KOPT-K1 (cell line): ENCODE measurements around the gene FAM83F.
"Not testable (repeated sequence)": the region's sequence is repeated elsewhere in the genome, so short reads cannot be mapped to it uniquely, and the experiment has no call there.

ENCODE experiments used
- H3K27ac ChIP-seq: fragments of 200-600 bp; sonication (generic); 2 replicates; pipeline ENCODE4 v1.5.1; 2016; ENCODE audit warnings: antibody characterized with exemption, mild to moderate bottlenecking, low read depth, low read length; ENCODE audit not compliant: poor library complexity, severe bottlenecking
- H3K36me3 ChIP-seq: fragments of 200-600 bp; sonication (generic); 2 replicates; pipeline ENCODE4 v1.5.1; 2017; ENCODE audit warnings: antibody characterized with exemption, mild to moderate bottlenecking, low read length, moderate library complexity; ENCODE audit not compliant: insufficient read depth
- H3K9me3 ChIP-seq: fragments of 200-600 bp; sonication (generic); 2 replicates; pipeline ENCODE4 v1.5.1; 2017; ENCODE audit warnings: antibody characterized with exemption, low read length, mild to moderate bottlenecking; ENCODE audit not compliant: insufficient read depth, poor library complexity, severe bottlenecking

Gene FAM83F

DNA sequence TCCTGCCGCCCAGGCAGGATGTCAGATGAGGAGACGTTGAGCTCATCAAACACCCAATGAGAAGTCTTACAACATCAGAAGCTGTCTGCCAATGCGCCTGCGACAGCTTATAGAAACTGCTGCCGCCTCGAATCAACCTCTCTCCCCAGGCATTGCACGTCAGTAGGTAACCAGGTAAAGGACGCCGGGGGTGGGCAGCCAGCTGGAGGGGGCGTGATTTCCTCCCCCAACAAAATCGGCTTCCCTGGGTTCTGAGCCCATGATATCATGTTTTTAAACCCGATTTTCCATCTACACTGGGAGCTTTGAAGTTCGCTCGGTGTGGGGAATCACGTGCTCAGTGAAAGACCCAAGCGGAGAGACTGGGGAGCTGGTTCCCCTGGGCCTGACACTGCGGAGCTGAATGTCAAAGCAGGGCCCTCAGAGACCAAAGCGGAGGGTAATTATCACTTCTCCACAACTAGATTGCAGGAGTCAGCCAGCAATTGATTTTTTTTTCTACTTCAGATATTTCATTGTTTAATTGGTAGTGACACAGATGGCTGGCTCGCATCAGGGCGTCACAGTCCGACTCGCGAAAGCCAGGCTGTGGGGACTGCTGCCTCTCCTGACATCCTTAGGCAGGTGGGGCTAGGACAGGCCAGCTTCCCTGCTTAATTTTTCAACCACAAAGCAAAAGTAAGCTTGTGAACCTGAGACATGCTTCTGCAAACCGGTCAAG, 15.4 kb downstream of the FAM83F start:
- no peaks in the 10 kb centered on the region for H3K9me3 ChIP-seq
- H3K36me3 ChIP-seq: no peaks in the 10 kb centered on the region
- peak overlapping the region; percentile 63 for H3K27ac ChIP-seq

DNA sequence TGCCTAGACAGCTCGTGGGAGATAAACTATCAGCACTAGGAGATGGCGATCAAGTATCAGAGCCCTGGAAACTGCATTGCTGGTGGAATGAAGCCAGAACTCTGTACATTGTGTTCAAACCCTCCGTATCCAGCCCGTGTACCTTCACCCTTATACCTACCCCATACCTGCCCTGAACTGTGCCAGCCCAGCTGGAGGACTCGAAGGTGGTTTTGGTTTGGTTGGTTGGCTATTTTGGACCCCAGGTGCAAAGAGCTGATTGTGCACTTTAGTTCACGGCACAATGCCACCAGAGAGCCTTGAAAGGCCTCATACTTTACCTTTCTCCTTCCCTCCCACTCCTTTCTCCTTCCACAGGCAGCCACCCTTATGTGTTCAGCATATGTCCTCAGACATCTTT, 16.0 kb downstream of the FAM83F start:
- H3K36me3 ChIP-seq: no peaks in the 10 kb centered on the region
- H3K27ac ChIP-seq: peak overlapping the region; percentile 63
- no peaks in the 10 kb centered on the region for H3K9me3 ChIP-seq

DNA sequence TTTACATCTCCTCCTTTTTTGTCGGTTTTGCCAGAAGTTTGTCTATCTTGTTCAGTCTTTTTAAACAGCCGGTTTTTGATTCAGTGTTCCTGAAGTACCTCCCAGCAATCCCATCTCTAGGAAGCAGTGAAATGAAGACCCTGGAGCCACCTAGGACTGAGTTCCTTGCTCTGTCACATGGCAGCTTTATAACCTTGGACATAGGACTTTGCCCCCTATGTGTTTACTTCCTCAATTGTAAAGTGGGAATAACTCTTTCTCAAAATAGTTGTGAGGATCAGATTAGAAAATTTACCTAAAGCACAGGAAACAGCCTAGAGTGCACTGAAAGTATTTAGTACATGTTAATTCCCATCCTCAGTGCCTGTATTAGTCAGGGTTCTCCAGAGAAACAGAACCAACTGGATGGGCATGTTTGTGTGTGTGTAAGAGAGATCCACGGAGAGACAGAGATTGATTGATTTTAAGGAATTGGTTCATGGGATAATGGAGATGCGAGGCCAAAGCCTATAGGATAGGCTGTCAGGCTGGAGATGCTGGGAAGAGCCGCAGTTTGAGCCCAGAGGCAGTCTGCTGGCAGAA, 20.0 kb downstream of the FAM83F start:
- no peaks in the 10 kb centered on the region for H3K9me3 ChIP-seq
- H3K36me3 ChIP-seq: no peaks in the 10 kb centered on the region
- H3K27ac ChIP-seq: no peak overlapping the region

DNA sequence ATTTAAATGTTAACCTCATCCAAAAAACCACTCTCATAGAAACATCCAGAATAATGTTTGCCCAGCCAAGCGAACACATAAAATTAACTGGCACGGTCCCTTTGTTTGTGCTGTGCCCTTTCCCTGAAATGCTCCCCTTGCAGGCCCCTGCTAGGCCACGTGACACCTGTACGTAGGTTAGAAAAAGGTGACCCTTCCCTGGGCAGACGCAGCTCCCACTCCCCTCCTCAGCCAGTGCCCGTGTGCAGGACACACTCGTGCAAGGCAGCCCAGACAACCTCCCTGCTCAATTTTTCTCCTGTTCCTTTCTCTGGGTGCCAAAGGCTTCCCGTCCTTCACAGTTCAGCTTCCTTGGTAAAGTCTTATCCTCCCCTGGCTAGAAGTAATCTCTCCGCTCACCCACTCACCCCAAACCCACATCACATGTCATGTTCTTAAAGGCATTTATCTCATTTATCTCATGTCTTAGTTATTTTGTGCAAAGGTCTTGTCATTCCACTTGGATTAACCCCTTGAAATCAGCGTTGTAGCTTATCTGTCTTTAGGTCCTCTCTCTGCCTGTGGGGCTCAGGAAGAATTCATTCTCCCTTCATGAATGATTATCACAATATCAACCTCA, 20.7 kb downstream of the FAM83F start:
- Histone ChIP-seq H3K9me3 (no peaks in the 10 kb centered on the region), H3K36me3 (no peaks in the 10 kb centered on the region), H3K27ac (no peak overlapping the region)

DNA sequence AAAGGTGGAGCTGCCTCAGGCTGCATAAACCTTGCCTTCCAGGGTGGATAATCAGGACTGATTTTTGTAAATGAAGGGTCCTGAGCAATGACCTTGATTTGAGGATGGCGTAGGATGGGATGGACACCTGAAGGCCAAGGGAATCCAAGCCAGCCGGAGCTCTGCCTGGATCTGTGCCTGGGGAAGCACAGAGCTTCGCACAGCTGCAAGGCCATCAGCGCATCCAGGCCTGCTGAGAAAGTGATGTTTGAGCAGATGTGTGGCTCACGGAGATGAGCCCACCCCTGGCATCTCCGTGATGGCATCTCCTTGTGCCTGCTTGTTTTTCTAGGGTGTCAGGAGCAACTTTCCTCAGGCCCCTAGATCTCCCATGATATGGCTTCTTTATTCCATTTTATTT, 23.3 kb downstream of the FAM83F start:
- Histone ChIP-seq H3K36me3 (0 out of 2 replicates have a peak, but pooled peaks cover 5% of the 10 kb centered on the region), H3K9me3 (no peaks in the 10 kb centered on the region), H3K27ac (peak overlapping the region; percentile 61)

DNA sequence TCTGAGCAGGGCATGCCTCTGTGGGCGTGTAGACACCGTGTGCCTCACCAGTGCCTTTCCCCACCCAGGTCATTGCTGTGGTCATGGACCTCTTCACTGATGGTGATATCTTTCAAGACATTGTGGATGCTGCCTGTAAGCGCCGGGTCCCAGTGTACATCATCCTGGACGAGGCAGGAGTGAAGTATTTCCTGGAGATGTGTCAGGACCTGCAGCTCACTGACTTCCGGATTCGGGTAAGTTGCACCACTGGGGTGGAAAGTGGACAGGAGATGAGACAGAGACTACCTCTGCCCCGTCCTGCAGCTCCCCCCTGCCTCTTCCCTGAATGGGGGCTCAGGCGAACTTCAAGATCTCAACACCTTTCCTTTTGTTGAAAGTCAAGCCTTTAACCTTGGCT, 24.3 kb downstream of the FAM83F start:
- no peaks in the 10 kb centered on the region for H3K9me3 ChIP-seq
- 0 out of 2 replicates have a peak, but pooled peaks cover 5% of the 10 kb centered on the region for H3K36me3 ChIP-seq
- no peak overlapping the region for H3K27ac ChIP-seq

GRCh38 chr22:40020956-40021355, 26.2 kb downstream of the FAM83F start:
- Histone ChIP-seq H3K36me3 (0 out of 2 replicates have a peak, but pooled peaks cover 5% of the 10 kb centered on the region), H3K9me3 (no peaks in the 10 kb centered on the region), H3K27ac (no peak overlapping the region)

DNA sequence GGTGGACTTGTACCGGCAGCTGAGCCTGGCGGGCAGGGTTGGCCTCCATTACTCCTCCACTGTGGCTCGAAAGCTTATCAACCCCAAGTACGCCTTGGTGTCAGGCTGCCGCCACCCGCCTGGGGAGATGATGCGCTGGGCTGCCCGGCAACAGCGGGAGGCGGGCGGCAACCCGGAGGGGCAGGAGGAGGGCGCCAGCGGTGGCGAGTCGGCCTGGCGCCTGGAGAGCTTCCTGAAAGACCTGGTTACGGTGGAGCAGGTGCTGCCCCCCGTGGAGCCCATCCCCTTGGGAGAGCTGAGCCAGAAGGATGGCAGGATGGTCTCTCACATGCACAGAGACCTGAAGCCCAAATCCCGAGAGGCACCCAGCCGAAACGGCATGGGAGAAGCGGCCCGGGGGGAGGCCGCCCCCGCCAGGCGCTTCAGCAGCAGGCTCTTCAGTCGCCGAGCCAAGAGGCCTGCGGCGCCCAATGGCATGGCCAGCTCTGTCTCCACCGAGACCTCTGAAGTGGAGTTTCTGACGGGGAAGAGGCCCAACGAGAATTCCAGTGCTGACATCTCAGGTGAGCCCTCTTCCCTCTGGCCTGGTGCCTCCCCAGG, 26.7 kb downstream of the FAM83F start:
- H3K27ac ChIP-seq: no peak overlapping the region

GRCh38 chr22:40022536-40023240, 27.9 kb downstream of the FAM83F start:
- H3K36me3 ChIP-seq: 0 out of 2 replicates have a peak, but pooled peaks cover 5% of the 10 kb centered on the region
- peak overlapping the region; percentile 35 for H3K27ac ChIP-seq
- no peaks in the 10 kb centered on the region for H3K9me3 ChIP-seq

More for the DNA sequence above, 26.7 kb downstream of the FAM83F start:
- Histone ChIP-seq H3K9me3 (no peaks in the 10 kb centered on the region), H3K36me3 (0 out of 2 replicates have a peak, but pooled peaks cover 5% of the 10 kb centered on the region)

DNA sequence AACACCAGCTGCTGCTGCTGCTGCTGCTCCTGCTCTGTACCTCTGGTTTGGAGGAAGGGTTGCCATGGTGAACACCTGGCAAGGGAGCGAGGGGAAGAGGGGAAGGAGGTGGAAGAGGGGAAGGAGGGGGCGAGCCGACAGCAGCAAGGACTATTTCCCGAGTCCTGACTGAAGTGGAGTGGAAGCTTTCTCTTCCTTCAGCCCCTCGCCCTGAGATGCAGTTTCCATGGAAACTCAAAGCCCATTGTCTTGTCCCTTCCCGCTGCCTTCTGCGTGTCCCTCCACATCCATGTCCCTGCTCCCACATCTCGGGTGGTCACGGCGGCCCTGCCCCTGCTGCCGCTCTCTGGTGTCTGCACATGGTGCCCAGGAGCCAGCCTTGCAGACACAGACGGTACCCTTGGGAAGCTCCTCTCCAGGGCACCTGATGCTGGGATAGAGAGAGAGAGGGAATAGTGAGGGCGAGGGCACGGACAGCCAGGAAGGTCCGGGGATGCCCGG, 28.6 kb downstream of the FAM83F start:
- peak overlapping the region; percentile 51 for H3K27ac ChIP-seq
- H3K36me3 ChIP-seq: 0 out of 2 replicates have a peak, but pooled peaks cover 5% of the 10 kb centered on the region
- H3K9me3 ChIP-seq: no peaks in the 10 kb centered on the region

DNA sequence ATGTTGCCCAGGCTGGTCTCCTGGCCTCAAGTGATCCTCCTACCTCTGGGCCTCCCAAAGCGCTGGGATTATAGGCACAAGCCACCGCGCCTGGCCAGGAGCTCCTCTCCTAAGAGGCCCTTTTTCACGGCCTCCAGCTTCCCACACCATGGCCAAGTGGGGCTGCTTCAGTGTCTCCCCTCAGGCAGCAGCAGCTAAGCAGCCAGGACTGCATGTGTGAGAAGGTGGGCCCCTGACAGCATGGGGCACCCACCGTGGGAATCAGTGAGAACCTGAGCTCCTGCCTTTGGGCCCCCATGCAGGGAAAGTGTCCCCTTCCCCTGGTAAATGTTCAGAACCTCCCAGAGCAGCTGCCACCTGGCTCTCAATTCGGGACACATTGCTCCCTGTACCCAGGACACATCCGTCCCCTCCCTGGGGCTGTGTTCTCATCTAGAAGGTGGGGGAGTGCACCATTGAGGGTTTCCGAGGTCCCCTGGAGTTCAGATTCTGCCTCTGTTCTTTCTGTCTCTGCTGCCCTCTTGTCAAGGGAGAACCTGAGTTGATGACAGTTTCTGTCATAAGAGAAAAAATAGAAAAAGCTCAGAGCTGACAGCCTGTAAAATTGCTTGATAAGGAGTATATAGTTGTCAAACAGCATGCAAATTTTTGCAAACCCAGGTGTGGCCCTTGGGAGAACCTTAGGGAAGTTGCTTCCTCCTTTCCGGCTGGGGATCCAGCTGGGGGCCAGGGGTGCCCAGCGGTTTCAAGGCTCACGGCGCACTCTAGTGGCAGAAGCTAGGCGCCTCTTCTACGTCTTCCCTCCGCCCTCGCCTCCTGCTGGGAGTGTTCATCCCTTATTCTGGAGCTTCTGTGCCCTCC, 29.7 kb downstream of the FAM83F start:
- Histone ChIP-seq H3K36me3 (0 out of 2 replicates have a peak, but pooled peaks cover 5% of the 10 kb centered on the region), H3K9me3 (no peaks in the 10 kb centered on the region), H3K27ac (peak overlapping the region; percentile 51)

DNA sequence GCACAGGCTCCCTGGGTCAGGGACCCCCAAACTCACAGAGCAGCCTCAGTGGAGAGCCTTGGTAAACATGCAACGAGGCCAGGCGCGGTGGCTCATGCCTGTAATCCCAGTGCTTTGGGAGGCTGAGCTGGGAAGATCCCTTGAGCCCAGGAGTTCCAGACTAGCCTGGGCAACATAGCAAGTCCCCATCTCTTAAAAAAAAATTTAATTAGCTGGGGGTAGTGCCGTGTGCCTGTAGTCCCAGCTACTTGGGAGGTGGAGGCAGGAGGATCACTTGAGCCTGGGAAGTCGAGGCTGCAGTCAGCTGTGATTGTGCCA, 30.3 kb downstream of the FAM83F start:
- H3K36me3 ChIP-seq, H3K9me3 ChIP-seq: not testable (repeated sequence)
- peak overlapping the region; percentile 51 for H3K27ac ChIP-seq

DNA sequence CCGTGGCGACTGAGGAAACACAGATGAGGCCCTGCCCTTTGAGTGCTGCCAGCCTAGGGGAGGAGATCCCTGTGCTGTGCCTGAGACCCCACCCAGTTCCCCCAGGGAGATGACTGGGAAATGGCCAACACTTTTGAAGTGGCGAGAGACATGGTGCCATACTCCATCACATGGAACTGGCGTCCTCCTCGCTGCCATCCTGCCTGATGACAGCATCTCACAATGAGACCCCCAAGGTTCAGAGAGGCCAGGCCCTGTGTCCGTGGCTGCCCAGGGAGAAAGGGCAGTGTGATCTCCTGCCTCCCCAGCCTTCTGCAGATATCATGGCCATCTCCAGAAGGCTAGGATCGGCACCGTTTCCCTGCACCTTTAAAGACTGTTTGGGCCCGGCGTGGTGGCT, 31.1 kb downstream of the FAM83F start:
- H3K27ac ChIP-seq: no peak overlapping the region
- H3K9me3 ChIP-seq: no peaks in the 10 kb centered on the region
- 0 out of 2 replicates have a peak, but pooled peaks cover 5% of the 10 kb centered on the region for H3K36me3 ChIP-seq

- Histone ChIP-seq H3K36me3 (0 out of 2 replicates have a peak, but pooled peaks cover 5% of the 10 kb centered on the region), H3K9me3 (no peaks in the 10 kb centered on the region), H3K27ac (no peak overlapping the region)
Measured at GRCh38 chr22:40026641-40027040, 31.9 kb downstream of the FAM83F start.
